Measurements from ENCODE around the gene MITD1.
"Not testable (repeated sequence)": the region's sequence is repeated elsewhere in the genome, so short reads cannot be mapped to it uniquely, and the experiment has no call there.

Gene MITD1

DNA sequence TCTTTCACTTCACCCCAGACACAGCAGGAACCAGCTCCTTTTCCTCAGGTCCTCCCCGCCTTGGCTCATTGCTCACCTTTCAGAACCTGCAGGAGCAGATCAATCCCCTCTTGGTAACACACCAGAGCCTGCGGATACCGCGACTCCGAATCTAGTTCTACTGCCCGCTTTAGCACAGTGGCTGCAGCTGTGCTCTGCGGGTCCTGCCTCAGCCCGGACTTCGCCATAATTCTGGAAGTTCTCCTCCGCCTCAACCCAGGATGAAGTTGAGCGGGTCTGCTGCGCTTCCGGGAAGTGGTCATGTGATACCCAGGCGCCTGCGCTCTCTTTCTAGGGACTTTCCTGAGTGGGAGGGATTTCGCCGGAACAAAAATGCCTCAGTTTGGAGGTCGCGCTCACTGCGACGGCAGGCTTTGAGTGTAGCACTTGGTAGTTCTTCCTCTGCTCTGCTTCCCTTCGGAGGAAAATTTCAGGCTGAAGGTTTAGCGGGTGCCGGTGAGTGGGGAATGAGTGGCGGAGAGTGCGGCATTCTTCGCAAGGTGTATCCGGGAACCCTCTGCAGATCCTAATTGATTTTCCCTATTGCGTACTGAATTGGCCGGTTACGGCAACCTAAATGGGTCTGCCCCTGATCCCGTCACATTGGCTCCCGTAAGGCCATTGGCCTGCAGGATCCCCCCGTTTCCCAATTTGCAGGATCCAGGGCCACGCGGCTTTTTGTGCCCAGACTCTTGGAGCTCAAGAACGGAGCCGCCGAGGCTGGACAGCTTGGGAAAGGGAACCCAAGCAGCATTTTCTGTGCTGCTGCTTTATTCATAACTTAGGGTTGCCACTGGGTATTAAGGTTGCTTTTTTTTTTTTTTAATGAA is at the start of gene MITD1, which contains the start of gene MRPL30:
Gene MITD1 (minus strand): TSS at position 304 of the 869 bp plus-strand sequence. CDS start 77 bp downstream, at position 227.
Gene MRPL30 (plus strand): TSS at position 430 of the 869 bp plus-strand sequence. CDS start 5,020 bp downstream, outside the sequence.
- DNase-seq = peak; percentile 84

DNA sequence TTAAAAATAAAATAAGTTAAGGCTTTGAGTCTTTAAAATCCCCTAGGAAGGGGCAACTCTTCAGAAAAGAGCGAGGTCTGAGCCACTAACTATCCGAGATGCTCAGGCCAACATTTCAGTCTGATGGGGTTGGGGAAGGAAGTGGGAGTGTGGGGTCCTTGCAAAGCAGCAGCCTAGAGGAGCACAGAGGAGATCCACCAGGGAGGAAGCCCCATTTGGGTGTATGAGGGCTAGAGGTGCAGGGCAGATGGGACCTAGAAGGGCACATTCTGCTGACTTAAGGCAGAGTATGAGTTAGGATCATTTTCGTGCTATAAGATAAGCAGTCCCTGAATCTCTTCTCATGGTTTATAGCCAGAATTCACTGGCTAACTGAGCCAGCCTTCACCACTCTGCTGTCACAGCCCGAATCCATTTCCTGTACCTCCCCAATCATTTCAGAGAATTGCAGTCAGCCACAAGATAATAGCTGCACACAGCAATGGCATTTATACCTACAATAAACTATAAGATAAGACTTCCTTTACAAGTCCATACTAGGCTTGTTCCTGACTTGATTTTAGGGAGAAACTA is 37.2 kb upstream of the MITD1 start:
- no peak for DNase-seq

DNA sequence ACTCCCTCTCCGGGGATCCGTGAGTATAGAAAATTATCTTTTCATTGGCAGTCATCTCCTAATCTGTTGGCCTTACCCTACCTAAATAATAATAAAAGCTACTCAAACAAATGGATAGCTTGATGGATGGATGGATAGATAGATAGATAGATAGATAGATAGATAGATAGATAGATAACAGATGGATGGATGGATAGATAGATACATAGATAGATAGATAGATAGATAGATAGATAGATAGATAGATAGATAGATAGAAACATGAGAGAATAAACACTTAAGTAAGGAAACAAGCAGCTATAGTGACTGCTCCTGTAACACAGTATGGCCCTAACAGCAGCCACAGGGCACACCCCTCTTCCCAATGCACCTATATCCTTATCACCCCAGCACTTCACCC is 35.2 kb upstream of the MITD1 start:
- no peak for DNase-seq

GRCh38 chr2:99205491-99205890 is 24.6 kb upstream of the MITD1 start:
- DNase-seq = no peak

- no peak for DNase-seq
These were observed 21.3 kb upstream of the MITD1 start for GRCh38 chr2:99201959-99202678.

GRCh38 chr2:99200076-99200800 is 19.4 kb upstream of the MITD1 start:
- no peak for DNase-seq

GRCh38 chr2:99198103-99198841 is 17.4 kb upstream of the MITD1 start:
- no peak for DNase-seq

- DNase-seq = not testable (repeated sequence)
These were observed 11.5 kb upstream of the MITD1 start for GRCh38 chr2:99192364-99192763.

- no peak for DNase-seq
These were observed 9.7 kb upstream of the MITD1 start for GRCh38 chr2:99190548-99190947.

DNA sequence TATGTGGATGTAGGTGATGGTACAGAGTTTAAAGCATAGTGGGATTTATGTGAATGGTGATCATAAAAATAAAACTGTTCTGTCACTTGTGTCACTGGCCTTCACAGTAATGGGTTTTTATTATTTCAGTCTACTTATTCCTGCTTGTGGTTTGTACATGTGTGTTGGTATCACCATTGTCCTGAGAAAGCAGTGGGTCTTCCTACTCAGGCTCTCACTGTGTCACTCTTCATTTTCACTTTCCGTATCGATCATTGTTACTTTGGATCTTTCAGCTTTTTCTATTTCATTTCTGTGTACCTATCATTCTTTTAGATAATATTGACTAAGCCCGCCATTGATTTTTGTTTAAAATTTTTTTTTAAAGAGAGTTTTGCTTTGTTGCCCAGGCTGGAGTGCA is 7.5 kb upstream of the MITD1 start:
- no peak for DNase-seq

DNA sequence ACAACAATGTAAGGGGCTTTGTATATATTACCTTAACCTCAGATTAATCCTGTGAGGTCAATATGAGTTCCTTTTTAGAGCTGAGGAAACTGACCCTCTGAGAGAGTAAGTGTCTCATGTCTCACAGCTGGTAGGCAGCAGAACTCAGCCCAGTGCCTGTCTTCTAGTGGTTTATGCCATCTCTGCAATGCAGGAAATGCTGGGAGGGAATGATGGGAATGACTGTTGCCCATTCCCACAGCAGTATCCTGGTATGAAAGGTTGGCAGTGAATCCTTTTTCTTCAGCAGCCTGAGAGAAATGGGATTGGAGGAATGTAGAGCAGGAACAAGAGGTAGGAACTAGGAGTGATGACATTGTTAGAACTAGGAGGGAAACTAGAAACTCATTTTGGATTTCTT is 6.2 kb upstream of the MITD1 start:
- DNase-seq = no peak

DNA sequence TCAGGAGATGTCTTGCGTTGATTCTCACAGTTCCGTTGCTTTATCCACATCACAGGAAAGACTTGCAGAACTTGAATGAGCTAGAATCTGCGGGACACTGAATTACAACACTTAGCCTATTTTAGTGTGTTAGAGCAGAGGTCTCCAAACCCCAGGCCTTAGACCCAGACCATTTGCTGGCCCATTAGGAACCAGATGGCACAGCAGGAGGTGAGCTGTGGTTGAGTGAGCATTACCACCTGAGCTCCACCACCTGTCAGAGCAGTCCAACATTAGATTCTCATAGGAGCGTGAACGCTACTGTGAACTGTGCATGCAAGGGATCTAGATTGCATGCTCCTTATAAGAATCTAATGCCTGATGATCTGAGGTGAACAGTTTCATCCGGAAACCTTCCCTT is 4.0 kb upstream of the MITD1 start:
- no peak for DNase-seq

- DNase-seq = no peak
These were observed 2.2 kb upstream of the MITD1 start for GRCh38 chr2:99183025-99183424.

- no peak for DNase-seq
These were observed 754 bp upstream of the MITD1 start for GRCh38 chr2:99181624-99182000.

DNA sequence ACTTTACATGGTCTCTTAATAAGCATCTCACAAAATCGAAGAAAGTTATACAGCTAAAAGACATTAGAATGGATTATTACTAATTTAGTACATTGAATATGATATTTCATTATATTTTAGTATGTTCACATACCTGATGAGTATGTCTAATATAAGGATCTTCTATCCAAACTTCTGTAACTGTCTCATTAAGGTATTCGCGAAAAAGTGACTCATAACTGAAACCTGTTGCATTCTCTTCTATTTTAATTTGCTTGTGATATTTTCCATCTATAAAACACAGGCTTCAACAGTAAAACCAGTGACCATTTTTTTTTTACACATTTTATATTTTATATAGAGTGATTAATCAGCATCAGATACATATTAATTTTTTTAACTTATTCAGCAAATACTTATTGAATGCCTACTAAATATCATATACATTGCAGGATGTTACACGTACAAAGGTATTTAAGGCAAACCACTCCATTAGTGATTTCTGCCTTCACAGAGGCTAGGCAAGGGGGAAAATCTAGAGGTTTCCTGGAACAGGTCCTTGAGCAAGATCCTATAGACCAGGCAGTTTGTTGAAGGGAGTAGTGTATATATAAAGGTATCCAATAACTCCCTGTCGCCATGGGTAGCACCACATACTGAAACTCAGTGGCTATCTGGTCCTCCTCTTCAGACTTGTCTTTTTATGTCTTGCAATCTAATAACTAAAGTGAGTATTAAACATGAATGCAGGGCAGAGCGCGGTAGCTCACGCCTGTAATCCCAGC is 9.3 kb downstream of the MITD1 start:
- no peak for DNase-seq

DNA sequence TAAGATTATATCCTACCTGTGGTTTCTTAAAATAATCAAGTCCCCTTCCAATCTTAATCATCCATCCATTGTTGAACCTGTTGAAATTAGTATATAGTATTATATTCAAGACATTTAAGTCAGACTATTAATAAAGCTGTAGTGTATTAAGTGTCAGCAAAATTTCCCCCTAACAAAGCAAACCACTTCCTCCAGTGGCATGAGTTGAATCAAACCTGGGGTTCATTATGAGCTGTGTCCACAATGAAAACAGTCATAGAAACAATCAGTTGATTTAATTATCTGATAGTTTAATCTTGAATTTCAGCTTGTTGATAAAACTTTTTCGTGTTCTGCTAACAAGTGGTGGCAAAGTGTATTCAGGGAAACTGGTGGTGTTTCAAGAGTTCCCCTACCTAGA is 11.3 kb downstream of the MITD1 start:
- no peak for DNase-seq

DNA sequence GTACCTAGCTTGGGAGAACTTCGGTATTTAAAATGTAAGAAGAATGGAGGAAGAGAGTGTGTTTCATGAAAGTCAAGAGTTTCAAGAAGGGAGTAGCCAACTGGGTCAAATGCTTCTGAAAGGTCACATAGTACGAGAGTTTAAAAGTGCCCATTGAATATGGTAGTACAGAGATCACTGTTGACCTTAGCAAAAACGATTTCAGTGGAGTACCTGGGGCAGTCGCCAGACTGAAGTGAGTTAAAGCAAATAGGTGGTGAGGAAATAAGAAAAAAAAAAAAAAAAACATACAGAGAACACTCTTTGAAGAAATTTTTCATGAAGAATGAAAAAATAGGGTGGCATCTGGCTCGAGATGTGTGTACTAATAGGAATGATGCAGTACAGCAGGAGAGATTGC is 14.6 kb downstream of the MITD1 start:
- no peak for DNase-seq

DNA sequence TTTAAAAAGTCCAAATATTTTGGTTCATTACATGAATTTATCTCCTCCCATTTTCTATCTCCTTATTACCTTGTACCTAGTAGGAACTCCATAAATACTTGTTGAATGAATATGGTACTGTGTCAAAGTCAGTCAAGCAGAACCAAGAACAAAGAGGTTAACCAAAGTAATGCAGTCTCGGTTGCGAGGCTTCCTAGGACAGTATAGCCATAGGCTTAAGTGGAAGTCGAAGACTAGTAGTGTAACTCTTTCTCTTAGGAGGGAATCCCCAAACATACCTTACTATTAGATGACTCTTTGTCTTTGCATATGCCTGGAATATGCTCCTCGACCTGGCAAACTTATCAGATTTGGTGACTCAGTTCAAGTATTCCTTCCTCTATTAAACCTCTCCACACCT is 21.3 kb downstream of the MITD1 start:
- DNase-seq = no peak

GRCh38 chr2:99158599-99158998 is 22.3 kb downstream of the MITD1 start:
- no peak for DNase-seq

- DNase-seq = no peak
These were observed 24.0 kb downstream of the MITD1 start for GRCh38 chr2:99156891-99157290.

All from activated CD4-positive, CD25-positive, alpha-beta regulatory T cell treated with anti-CD3 and anti-CD28 coated beads, Interleukin-2, amount 50 U/mL, for 72 hours (primary cell).